GM18867 (cell line): Measurements from ENCODE around the gene GPM6B.

ENCODE experiments used
- ATAC-seq: cut with Tn5 transposase; IDR thresholded peaks from one replicate; pipeline ENCODE4 v1.9.1; 2021; ENCODE audit warnings: mild to moderate bottlenecking, moderate library complexity; ENCODE audit not compliant: unreplicated experiment

Gene GPM6B

DNA sequence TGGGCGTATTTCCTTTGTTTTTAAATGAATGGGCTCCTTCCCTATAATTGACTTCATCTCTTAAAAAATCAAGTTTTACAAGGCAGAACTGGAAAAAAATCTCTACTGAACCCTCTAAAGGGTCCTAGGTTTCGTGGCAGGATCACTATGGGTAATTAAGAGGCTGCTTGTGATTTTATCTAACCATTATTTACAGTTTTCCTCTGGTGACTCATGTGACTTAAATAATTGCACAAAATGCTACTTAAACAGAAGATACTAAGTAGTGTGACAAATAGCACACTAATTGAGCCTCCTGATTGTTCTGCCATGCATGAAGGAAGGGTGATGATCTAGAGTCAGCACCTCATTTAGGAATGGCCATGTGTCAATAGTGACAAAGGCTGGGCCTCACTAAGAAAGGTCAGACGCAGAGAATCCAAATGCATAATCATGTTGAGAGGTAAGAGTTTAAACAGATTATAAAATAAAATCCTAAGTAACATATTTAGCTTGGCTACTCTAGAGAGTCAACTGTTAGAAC, 46.8 kb downstream of the GPM6B start:
- ATAC-seq, result no peak

DNA sequence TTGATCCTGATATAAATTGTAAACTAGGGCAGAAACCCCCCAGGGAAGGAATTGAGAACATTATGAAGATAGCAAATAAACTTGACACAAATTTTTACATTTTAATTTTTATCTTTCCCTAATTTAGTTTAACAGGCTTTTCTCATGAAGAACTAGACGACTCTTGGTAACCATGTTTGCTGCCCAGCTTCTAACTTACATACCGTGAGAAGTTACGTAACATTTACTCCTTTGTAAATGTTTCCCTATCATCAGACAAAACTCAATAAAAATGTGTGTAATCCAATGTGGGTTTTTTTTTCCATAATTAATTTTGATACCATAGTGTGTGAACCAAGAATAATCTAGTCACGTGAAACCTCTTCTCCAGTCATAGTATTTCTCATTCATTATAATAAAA, 48.0 kb downstream of the GPM6B start:
- no peak for ATAC-seq

DNA sequence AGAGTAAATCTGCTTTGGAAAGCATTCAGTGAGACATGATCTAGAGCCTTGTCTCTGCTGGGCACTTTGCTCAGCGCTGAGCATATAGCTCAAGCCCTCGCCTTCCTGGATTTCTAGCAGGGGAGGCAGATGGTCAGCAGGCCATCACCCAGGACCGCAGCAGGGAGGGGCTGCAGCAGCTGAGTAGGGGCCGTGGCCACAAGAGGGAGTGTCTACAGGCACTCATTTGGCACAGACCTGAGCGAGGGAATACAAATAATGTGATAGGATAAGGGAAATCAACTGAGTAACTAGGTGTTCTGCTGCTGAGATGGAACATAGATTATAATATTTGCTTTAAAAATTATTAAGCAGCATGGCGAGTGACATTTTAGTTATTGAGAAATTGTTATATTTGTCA, 52.1 kb downstream of the GPM6B start:
- no peak for ATAC-seq

DNA sequence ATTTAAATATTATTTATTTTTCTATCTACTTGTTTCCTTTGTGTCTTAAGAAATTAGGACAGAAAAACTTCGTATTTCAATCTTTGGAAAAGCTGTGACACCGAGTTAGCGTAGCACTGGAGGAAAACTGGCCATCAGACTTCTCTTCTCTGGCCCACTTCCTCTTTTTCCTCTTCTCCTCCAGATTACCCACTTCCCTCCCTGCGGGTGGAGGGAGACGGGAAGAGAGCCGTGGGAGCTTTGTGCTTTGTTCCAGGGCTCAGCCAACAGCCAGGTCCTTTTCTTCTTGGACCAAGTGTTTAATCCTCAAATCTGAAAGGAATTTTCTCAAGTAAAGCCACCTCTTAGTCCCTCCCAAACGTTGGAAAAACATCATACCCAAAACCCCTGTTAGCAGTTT, 52.6 kb downstream of the GPM6B start:
- ATAC-seq, result no peak

DNA sequence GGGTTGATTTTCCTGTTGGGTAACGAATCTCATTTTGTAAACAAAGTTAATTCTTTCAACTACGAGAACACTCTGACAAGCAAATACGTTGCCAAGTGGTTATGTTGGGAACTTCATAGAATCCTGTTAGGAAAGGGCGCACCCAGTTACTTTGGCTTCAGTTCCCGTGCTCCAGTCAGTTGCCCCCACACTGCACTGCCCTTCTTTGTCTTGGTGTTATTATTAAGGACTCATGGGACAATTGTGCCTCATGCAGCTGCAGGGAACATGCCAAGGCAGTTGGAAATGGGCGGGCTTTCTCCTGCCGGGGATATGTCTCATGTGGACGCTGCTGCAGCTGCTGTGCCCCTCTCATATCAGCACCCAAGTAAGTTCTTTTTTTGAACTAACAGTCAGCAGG, 53.4 kb downstream of the GPM6B start:
- ATAC-seq, result no peak

DNA sequence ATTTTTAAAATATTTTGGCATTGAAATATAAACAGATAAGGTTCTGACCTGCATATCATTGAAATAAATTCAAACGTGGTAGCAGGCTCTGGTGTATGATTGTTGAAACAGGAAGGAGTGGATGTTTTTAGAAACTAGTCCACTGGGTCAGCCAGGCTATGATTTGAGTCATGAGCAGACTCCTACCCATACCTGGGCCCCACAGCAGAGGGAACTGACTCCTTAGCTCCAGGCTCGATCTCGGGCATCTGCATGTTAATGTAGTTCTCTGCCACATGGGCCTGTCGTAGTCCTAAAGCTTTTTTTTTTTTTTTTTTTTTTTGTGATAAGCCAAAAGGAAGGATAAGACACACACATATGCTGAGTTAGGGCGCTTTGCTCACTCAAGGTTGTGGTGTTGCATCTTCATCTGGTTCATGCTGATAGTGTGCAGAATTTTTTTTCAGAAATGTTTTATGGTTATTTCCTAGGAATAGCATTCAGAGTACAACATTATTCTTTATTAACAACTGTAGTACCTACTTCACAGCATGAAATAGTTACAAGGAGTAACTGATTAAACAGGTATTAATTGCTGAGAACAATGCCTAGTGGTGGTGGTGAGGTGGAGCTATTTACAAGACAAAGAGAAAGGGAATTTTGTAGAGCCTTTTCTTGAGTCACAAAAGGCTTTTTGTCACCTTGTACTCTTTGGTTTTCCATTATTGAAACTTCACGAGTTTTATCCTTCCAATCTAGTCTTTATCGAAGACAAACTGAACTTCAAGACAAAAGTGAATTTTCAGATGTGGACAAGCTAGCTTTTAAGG, 55.1 kb downstream of the GPM6B start:
- ATAC-seq, result peak; percentile 60

DNA sequence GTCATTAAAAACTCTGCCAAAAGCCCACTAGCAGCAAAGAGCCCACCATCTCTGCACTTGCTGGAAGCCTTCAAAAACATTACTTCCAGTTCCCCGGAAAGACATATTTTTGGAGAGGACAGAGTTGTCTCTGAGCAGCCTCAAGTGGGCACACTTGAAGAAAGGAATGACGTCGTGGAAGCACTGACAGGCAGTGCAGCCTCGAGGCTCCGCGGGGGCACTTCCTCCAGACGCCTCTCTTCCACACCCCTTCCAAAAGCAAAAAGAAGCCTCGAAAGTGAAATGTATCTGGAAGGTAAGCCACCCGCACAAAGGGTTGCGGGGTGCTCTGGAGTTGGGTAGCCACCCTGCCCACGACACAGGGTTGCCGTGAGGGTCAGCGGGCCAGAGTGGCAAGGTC, 56.5 kb downstream of the GPM6B start:
- ATAC-seq, result no peak

DNA sequence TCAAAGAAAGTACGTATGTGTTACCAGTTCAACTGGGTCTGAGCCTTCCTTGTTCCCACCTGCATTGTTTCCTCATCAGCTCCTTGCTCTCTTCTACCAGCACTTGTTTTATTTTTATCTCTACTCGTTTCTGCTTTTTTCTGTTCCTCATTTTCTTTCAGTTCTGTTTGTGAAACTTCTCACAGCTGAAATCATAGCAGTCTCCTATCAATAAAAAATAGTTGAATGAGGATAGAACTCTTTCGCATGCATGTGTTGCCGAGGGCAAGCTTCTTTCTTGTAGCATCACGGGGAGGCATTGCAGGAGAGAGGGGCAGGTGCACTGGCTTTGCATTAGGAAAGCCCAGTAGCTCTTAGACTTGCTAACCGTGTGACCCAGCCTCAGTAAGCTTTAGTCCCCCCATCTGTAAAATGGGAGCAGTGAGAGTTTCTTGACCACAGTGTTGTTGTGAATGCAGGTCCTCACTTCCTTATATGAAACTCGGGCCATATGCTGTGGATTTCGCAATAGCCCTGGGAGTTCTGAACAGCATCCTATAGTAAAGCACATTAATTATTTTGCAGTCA, 57.7 kb downstream of the GPM6B start:
- ATAC-seq, result peak; percentile 64

DNA sequence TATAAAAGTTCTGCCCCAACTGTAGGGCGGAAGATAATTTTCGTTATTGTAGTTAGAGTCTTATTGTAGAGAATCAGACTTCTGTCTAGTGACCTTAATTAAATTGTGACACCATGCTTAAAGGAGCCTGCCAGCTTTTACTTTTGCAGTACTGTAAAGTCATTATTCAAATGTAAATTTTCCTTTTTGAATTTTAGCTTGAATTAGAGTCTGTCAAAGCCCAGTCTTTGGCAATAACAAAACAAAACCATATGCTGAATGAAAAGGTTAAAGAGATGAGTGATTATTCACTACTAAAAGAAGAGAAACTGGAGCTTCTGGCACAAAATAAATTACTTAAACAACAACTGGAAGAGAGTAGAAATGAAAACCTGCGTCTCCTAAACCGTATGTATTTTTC, 60.5 kb downstream of the GPM6B start:
- no peak for ATAC-seq

DNA sequence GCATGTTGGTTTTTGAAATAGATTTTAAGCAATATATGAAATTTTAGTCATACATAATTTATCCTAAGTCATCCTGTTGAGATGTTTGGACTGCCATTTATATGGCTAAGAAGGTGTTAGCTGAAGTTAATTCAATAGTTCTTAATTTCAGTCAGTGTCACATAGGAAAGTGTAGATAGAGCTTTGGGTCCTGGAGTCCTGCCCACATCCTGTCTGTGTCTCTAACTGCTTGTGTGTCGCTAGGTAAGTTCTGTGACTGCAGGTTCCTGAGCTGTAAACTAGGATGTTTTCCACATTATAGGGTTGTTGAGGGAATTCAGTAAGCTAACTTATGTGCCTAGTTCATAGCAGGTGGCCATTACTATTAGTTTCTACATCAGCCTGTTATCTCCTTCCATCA, 61.6 kb downstream of the GPM6B start:
- ATAC-seq, result no peak

DNA sequence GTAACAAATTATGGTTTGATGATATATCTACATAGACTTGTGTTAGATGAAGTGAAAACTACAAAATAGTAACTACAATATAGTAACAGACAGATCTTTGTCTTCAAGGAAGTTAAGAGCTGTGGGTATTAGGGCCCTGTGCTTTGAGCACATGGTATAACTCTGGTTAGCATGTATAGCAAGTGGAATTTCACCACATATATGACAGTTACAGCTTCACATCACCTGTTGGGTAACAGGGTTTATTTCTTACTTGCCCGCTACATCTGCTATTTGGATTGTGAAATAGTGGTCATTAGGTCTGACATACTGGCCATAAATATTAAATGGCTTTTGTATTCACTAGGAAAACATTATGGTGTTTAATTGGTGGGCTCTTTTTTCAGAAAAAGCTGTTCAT, 62.1 kb downstream of the GPM6B start:
- no peak for ATAC-seq

DNA sequence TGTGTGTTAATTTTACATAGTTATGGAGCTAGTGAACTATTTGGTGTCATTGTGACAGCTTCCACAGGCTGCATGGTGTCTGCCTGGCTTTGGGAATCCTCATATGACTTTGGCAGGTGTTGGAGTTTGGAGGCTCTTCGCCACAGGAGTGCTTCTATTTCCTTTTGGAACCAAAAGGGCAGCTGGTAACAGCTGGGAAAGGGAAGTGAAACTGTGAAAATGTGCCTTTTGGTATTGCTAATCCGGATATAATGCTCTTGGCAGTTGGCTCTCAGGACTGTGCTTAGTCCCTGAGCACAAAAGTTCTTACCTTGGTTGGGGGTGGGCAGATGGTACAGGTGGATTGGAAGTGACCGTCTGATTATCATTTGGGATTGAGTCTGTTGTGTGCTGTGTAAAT, 64.2 kb downstream of the GPM6B start:
- ATAC-seq, result peak; percentile 48

DNA sequence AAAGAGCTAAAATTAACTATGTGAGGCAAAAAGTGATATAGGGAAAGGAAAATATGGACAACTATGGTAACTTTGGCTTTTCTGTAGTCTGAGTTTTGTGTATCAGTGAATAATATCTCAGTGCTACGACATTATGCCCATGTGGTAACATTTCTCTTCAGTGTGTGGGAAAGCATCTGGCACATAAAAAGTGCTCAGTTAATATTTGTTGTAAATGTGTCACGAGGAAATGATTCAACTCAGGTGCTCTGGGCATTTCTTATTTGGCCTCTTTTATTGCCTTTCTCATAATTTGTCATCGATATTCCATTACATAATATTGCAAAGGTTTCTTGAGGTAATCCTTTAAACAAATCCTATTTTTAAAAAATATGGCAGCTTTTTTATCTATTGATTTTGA, 64.8 kb downstream of the GPM6B start:
- ATAC-seq, result no peak

DNA sequence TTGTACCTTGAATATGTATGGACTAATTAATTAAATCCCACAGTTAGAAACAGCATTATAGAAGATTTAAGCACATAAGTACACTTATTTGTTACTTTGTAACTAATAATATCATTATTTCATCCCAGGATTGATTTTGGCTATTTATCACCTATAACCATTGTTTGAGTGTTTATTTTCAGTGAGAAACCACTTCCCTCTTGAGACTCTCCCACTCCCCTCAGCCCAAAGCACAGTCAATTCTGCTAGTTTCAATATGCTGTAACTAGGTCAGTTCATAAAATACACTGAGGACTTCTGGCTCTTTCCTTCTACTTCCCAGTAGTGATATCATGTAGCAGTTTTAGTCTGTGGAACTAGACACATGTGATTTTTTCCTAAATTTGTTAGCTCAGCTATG, 66.1 kb downstream of the GPM6B start:
- peak; percentile 60 for ATAC-seq

DNA sequence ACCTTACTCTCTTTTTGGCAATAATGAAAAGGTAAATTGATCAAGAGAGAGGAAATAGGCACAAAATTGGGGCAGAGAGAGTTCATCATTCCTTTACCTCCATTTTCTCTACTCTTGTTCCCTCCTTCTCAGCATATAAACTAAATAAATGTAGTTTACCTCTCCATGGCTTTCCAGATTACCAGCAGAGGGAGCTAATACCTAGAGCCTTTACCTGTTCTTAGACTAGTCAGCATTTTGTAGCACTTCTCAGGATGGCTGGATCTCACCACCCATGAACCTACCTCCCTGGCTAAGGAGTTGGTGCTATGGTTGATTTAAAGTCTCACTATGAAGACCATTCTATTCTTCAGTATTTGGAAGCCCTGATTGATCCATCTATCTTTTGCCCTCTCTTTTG, 66.7 kb downstream of the GPM6B start:
- peak; percentile 47 for ATAC-seq

DNA sequence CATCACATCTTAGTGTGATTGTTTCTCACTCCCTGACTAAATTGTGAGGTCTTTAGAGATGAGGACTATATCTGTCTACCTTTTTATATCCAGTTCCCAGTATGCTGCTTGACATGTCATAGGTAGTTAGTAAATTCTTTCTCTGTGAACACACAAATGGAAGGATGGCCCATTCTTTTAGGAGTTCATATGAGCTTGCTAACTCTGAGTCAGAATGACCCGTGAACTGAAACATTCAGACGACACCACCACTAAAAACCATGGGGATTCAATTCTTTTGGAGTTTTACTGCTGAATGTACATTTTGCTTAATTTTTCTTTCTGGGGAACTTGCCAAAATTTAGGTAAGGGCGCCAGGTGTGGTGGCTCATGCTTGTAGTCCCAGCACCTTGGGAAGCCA, 68.4 kb downstream of the GPM6B start:
- no peak for ATAC-seq

DNA sequence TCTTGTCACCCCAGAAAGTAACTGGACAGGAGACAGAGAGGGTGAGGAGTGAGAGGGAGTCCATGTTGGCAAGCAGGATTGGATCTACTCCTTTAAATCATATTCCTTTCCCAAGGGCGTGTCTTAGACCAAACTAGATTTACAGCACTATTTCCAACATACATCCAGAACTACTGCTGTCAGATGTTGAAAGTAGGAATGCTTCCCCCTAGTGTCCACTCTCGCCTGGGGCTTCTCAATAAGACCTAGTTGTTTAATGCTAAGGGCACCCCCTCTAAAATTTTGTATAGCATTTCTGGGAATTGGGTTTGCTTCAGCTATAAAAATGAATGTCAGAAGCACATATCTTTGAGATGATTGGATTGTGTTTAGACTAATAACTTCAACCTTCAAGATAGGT, 69.1 kb downstream of the GPM6B start:
- no peak for ATAC-seq

DNA sequence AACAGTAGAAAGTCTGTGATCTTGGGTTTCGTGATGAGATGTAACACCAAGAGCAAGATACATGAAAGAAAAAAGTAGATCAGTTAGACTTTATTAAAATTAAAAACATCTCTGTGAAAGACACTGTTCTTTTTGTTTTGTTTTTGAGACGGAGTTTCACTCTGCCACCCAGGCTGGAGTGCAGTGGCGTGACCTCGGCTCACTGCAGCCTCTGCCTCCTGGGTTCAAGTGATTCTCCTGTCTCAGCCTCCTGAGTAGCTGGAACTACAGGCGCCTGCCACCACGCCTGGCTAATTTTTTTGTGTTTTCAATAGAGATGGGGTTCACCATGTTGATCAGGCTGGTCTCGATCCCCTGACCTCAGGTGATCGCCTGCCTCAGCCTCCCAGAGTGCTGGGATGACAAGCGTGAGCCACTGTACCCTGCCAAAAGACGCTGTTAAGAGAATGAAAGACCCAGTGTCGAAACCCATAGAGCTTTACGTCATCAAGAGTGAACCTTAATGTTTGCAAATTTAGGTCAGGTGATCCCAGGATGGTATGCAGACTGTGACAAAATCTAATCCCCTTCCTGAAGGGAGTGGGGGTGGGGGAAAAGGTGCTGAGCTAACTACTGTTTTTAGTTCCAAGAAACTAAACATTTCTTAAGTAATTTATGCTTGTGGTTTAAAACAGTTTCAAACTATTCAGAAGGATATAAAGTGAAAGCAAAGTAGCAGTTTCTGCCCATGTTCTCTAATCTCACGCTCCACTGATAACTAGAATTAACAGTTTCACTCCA, 74.3 kb downstream of the GPM6B start:
- ATAC-seq, result peak; percentile 92

DNA sequence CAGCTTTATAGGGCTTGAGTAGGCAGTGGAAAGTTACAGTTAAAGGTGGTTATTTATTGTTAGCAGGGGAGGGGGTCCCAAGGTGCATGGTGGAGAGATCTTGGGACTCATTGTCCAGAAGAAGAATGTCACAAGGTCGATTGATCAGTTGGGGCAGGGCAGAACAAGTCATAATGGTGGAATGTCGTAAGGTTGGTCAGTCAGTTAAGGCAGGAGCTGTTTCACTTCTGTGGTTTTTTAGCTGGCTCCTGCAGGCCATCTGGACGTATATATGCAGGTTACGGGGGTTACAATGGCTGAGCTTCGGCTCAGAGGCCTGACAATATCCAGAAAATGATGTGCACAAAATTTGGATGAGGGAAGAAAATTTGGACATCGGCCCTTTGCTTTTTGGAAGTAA, 75.2 kb downstream of the GPM6B start:
- no peak for ATAC-seq

DNA sequence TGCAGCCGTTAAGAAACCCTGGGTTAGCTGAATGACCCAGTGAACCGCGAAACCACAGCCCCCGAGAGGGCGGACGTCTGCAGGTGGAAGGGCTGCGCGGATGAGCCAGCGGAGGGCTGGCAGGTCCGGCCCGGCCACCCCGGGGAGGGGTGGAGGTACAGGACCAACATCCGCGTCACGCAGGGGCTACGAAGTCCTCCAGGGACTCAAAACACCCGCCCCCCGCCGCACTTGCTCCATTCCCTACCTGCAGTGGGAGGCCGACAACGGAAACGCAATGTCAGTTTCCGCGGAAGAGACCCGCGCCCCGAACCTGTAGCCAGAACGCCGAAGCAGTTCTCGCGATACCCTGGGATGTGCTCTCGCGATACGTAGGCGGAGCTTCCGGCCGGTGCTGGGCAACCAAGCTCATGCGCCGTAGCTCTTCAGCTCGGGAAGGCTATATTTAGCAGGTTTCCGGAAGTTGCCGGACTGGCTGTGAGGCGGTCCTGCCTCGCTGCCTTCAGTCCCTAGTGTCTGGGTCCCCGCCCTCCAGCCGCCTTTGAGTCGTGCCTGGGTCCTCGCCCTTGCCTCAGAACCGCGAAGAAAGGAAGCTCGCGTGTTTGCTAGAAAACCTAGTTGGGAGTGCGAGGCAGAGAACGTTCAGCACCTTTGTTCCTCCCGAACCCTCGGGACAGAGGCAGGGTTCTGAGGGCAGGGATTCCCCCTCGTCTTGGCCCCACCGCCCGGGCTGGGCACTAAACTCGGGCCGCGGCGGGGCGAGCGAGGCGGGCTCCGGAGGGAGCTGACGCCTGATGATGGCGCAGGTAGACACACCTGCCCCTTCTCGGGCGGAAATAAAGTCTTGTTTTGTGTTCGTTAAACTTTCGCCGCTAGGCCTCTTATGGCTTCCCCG, 82.4 kb downstream of the GPM6B start, which contains the start of the genes OFD1 and TRAPPC2:
Gene OFD1, plus strand, starts transcription at position 471 of the 895 bp plus-strand sequence. Its CDS starts 324 bp downstream, at position 795.
Gene TRAPPC2, minus strand, starts transcription at position 343 of the 895 bp plus-strand sequence. CDS start 14,657 bp downstream, outside the sequence.
- peak; percentile 93 for ATAC-seq

DNA sequence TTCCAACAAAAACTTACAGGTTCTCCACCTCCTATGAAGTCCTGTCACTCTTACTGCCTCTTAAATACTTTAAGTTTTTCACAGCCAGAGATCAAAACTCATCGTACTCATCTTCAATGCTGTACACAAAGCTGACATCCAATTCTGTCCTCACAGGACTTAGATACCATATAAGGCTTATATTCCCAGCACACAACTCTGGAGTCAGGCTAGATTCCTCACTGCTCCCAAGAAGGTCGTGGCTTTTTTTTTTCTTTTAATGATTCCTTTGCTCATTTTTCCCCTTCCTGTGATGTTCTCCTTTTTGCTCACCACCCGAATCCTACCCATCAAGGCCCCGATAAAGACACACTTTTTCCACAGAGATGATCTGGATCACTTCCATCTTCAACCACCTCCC, 83.4 kb downstream of the GPM6B start:
- no peak for ATAC-seq
